Loucy (cell line): ENCODE data around the gene ST6GAL1.

Source experiments
- CTCF ChIP-seq: fragments of 200-600 bp; sonication (generic); conservative IDR thresholded peaks from 2 replicates; pipeline ENCODE4 v1.5.1; 2014; ENCODE audit warnings: mild to moderate bottlenecking, antibody characterized with exemption, low read length
- EZH2phosphoT487 ChIP-seq: fragments of 200-600 bp; IDR thresholded peaks from 2 replicates; pipeline ENCODE4 v1.6.1; 2018; ENCODE audit warnings: antibody characterized with exemption, mild to moderate bottlenecking, moderate library complexity, borderline replicate concordance

GRCh38 chr3:186942168-186942567, 11.8 kb downstream of the ST6GAL1 start:
- TF ChIP-seq CTCF (no peak), EZH2phosphoT487 (no peak)
